ENCODE data around the gene MAPK14.

DNA sequence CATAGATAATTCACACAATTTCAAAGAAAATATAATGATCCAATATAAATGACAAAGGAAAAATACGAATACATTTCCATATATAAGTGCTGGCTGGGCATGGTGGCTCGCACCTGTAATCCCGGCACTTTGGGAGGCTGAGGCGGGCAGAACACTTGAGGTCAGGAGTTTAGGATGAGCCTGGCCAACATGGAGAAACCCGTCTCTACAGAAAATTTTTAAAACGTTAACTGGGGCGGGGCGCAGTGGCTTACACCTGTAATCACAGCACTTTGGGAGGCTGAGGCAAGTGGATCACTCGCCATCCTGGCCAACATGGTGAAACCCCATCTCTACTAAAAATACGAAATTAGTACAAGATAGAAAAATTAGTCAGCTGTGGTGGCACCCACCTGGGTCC, 87.8 kb downstream of the MAPK14 start:
- TF ChIP-seq, protein P1, sequence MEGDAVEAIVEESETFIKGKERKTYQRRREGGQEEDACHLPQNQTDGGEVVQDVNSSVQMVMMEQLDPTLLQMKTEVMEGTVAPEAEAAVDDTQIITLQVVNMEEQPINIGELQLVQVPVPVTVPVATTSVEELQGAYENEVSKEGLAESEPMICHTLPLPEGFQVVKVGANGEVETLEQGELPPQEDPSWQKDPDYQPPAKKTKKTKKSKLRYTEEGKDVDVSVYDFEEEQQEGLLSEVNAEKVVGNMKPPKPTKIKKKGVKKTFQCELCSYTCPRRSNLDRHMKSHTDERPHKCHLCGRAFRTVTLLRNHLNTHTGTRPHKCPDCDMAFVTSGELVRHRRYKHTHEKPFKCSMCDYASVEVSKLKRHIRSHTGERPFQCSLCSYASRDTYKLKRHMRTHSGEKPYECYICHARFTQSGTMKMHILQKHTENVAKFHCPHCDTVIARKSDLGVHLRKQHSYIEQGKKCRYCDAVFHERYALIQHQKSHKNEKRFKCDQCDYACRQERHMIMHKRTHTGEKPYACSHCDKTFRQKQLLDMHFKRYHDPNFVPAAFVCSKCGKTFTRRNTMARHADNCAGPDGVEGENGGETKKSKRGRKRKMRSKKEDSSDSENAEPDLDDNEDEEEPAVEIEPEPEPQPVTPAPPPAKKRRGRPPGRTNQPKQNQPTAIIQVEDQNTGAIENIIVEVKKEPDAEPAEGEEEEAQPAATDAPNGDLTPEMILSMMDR (conservative IDR thresholded peaks at IDR 0.05): no peak
- no peak for TF ChIP-seq EZH2 (IDR thresholded peaks at IDR 0.05; ENCODE audit: low read depth)

All from PC-9 (cell line).